ENCODE measurements around the gene PTGES.

The PTGES gene

DNA sequence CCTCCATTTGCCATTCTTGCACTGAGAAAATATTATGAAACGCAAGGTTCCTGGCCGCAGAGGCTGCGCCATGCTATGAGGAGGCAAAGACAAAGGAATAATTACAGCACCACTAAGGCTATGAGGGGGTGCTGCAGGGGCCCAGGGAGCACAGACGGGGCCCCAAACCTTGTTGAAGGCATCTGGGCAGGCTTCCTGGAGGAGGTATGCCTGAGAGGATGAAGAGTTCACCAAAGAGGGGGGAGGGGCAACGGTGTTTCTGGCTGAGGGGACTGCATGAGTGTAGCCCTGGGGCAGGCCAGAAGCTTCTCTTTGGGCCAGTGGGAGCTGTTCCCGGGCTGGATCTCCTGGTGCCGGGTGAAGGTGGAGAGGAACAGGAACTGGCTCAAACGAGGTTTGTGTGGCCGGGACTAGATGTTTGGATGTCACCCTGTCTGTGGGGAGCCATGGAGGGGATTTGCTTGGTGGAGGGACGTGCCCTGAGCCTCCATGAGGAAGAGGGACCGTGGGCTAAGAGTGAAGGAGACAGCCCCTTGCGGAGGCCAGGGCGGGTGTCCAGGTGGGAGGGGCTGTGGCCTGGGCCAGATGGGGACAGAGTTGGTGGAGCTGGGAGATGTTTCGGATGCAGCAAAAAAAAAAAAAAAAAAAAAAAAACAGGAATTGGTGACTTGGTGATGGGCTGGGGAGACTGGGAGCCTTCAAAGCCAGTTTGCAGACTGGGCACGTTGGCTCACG is 28.2 kb downstream of the PTGES start:
- no peak for TF ChIP-seq EP300 (IDR thresholded peaks at IDR 0.05; ENCODE audit: borderline replicate concordance)
- no peak for TF ChIP-seq NFIC (IDR thresholded peaks at IDR 0.05)
- no peak for TF ChIP-seq TAF1 (IDR thresholded peaks at IDR 0.05; ENCODE audit: low read depth)
- no peak for TF ChIP-seq FOXM1 (IDR thresholded peaks at IDR 0.05; ENCODE audit: borderline replicate concordance, low read depth)

- no peak for TF ChIP-seq TCF12 (IDR thresholded peaks at IDR 0.05; ENCODE audit: low read depth)
Observed at GRCh38 chr9:129722913-129723312, 29.9 kb downstream of the PTGES start.

DNA sequence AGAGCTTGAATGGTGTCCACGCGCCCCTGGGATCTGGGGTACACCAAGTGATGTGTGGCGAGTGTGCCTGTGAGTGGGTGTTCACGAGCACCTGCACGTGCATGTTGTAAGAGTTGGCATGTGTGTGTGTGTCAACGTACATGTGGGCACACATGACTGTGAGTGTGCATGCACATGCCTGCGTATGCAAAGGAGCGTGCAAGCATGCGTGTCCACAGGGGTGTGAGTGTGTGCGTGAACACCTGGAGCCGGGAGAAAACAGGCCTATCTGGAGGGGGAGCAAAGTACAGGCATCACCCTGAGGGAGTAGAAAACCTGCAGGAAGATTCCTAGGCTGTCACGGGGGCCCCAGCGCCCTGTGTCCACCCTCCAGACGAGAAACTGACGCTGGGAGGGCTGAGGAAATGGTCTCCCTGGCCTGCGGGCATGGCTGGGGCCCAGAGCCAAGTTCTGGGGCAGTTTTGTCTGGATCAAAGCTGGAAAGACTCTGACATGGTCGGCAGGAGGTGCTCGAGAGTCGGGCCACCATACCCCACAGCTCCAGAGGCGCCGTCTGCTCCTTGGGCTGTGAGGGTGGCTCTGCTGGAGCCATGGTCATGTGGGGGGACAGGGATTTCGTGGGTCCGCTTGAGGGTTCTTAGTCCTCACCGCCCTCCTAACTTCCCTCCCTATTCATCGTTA is 31.8 kb downstream of the PTGES start:
- TF ChIP-seq USF1 (IDR thresholded peaks at IDR 0.05) (no peak), EGR1 (IDR thresholded peaks at IDR 0.05) (no peak), CEBPB (IDR thresholded peaks at IDR 0.05) (no peak), RAD21 (IDR thresholded peaks at IDR 0.05; ENCODE audit: low read depth) (no peak; the same call in 1 of the 2 replicates), TAF1 (IDR thresholded peaks at IDR 0.05; ENCODE audit: low read depth) (no peak), EP300 (IDR thresholded peaks at IDR 0.05; ENCODE audit: borderline replicate concordance) (no peak), FOXM1 (IDR thresholded peaks at IDR 0.05; ENCODE audit: borderline replicate concordance, low read depth) (no peak)

DNA sequence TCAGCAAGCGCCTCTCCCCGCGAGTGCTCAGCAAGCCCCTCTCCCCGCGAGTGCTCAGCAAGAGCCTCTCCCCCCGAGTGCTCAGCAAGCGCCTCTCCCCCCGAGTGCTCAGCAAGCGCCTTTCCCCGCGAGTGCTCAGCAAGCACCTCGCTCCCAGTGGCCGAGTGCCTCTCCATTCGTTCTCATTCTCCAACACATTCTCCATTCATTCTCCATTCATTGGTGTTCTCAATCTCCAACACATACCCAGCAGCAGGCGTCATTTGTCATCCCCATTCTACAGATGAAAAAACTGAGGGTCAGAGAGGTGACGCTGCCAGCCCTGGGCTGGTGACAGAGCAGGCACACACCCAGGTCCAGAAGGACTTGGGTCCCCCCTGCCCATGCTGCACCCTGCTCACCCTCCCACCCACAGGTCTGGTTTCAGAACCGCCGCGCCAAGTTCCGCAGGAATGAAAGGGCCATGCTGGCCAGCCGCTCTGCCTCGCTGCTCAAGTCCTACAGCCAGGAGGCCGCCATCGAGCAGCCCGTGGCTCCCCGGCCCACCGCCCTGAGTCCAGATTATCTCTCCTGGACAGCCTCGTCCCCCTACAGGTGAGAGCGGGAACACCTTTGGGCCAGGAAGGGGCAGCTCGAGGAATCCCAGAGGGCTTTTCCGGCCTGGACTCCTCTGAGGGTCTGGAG is 32.5 kb downstream of the PTGES start:
- TF ChIP-seq TCF12 (IDR thresholded peaks at IDR 0.05; ENCODE audit: low read depth) (no peak), CEBPB (IDR thresholded peaks at IDR 0.05) (no peak), YY1 (IDR thresholded peaks at IDR 0.05; ENCODE audit: low read depth) (no peak), TAF1 (IDR thresholded peaks at IDR 0.05; ENCODE audit: low read depth) (no peak), CREB1 (IDR thresholded peaks at IDR 0.05; ENCODE audit: low read depth) (no peak), USF1 (IDR thresholded peaks at IDR 0.05) (no peak), RAD21 (IDR thresholded peaks at IDR 0.05; ENCODE audit: low read depth) (no peak), MAX (IDR thresholded peaks at IDR 0.05) (no peak), TEAD4 (IDR thresholded peaks at IDR 0.05) (no peak), ZBTB7A (IDR thresholded peaks at IDR 0.05; ENCODE audit: low read depth) (no peak), NFIC (IDR thresholded peaks at IDR 0.05) (no peak), EGR1 (IDR thresholded peaks at IDR 0.05) (no peak), REST (IDR thresholded peaks at IDR 0.05; ENCODE audit: low read depth) (no peak), EP300 (IDR thresholded peaks at IDR 0.05; ENCODE audit: borderline replicate concordance) (no peak), FOXM1 (IDR thresholded peaks at IDR 0.05; ENCODE audit: borderline replicate concordance, low read depth) (no peak)

DNA sequence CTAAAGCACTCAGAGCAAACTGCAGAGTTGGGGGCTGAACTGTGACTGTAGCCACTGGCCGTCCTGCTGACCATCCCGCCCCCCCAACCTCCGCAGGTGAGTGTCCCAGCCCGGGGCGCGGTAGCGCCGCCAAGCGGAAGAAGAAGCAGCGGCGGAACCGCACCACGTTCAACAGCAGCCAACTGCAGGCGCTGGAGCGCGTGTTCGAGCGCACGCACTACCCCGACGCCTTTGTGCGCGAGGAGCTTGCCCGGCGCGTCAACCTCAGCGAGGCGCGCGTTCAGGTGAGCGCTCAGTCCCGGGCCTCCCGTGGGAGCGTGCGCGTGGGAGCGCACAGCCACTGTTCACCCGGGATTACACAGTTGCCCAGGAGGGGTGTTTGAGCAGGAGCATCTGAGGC is 33.7 kb downstream of the PTGES start:
- TF ChIP-seq TAF1 (IDR thresholded peaks at IDR 0.05; ENCODE audit: low read depth), result no peak
- no peak for TF ChIP-seq NFIC (IDR thresholded peaks at IDR 0.05)
- no peak for TF ChIP-seq CEBPB (IDR thresholded peaks at IDR 0.05)
- no peak for TF ChIP-seq TCF12 (IDR thresholded peaks at IDR 0.05; ENCODE audit: low read depth)
- TF ChIP-seq CREB1 (IDR thresholded peaks at IDR 0.05; ENCODE audit: low read depth), result no peak
- no peak for TF ChIP-seq EGR1 (IDR thresholded peaks at IDR 0.05)
- TF ChIP-seq MAX (IDR thresholded peaks at IDR 0.05), result no peak
- TF ChIP-seq ZBTB7A (IDR thresholded peaks at IDR 0.05; ENCODE audit: low read depth), result no peak
- no peak for TF ChIP-seq REST (IDR thresholded peaks at IDR 0.05; ENCODE audit: low read depth)
- no peak for TF ChIP-seq FOXM1 (IDR thresholded peaks at IDR 0.05; ENCODE audit: borderline replicate concordance, low read depth)
- no peak for TF ChIP-seq YY1 (IDR thresholded peaks at IDR 0.05; ENCODE audit: low read depth)
- no peak for TF ChIP-seq EP300 (IDR thresholded peaks at IDR 0.05; ENCODE audit: borderline replicate concordance)

All from Ishikawa (cell line).